Ovary (tissue), 3 donors: ENCODE results near the gene KCNJ1.

Source experiments
- EP300 ChIP-seq: sonication (generic); formaldehyde crosslinking; IDR thresholded peaks from one replicate; pipeline ENCODE4 v1.6.1; 2017; ENCODE audit warnings: antibody characterized with exemption
- POLR2A ChIP-seq: fragments of 450-650 bp; IDR thresholded peaks from one replicate; pipeline ENCODE4 v1.6.1; 2017; ENCODE audit warnings: antibody characterized with exemption, mild to moderate bottlenecking, moderate library complexity
- TF ChIP-seq, protein P1 (sequence below), 3 donors: fragments of 450-650 bp in 2 of 3; fragments of 200-600 bp in 1 of 3; IDR thresholded peaks; one replicate each; pipeline versions ENCODE4 v1.5.1 to v1.8.0; 2016 to 2022; ENCODE audit warnings: antibody characterized with exemption in 3 of 3, mild to moderate bottlenecking in 1 of 3
- donor health status: DM: no; HTN: no; CAD: no.

DNA sequence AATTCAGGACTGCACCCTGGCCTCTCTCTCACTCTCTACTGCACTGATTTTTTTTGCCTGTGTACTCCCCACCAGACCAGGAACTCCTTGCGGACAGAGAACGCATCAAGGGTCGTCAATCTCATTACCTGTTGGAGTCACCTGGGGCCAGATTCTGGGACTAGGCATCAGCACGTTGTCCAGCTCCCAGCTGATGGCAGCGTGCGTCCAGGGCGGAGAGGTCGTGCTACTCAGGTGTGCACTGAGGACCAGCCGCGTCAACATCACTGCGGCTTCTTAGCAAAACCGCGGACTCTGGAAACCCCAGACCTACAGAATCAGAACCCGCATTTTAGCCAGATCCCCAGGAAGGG, 37.2 kb upstream of the KCNJ1 start:
- TF ChIP-seq, protein P1, sequence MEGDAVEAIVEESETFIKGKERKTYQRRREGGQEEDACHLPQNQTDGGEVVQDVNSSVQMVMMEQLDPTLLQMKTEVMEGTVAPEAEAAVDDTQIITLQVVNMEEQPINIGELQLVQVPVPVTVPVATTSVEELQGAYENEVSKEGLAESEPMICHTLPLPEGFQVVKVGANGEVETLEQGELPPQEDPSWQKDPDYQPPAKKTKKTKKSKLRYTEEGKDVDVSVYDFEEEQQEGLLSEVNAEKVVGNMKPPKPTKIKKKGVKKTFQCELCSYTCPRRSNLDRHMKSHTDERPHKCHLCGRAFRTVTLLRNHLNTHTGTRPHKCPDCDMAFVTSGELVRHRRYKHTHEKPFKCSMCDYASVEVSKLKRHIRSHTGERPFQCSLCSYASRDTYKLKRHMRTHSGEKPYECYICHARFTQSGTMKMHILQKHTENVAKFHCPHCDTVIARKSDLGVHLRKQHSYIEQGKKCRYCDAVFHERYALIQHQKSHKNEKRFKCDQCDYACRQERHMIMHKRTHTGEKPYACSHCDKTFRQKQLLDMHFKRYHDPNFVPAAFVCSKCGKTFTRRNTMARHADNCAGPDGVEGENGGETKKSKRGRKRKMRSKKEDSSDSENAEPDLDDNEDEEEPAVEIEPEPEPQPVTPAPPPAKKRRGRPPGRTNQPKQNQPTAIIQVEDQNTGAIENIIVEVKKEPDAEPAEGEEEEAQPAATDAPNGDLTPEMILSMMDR (IDR thresholded peaks at IDR 0.05), result no peak
- TF ChIP-seq EP300 (no peak), POLR2A (no peak)
